Astrocyte (in vitro differentiated cells and primary cell): Measurements from ENCODE around the gene CEMP1.

Experiments used
- CTCF ChIP-seq: IDR thresholded peaks from 2 replicates; pipeline ENCODE4 v1.5.1; 2011; ENCODE audit warnings: low read depth, mild to moderate bottlenecking, inconsistent platforms, low read length, moderate library complexity; ENCODE audit not compliant: insufficient read depth
- EZH2 ChIP-seq: IDR thresholded peaks from 2 replicates; pipeline ENCODE4 v1.6.1; 2012; ENCODE audit warnings: mild to moderate bottlenecking, low read length, inconsistent platforms; ENCODE audit not compliant: insufficient read depth

DNA sequence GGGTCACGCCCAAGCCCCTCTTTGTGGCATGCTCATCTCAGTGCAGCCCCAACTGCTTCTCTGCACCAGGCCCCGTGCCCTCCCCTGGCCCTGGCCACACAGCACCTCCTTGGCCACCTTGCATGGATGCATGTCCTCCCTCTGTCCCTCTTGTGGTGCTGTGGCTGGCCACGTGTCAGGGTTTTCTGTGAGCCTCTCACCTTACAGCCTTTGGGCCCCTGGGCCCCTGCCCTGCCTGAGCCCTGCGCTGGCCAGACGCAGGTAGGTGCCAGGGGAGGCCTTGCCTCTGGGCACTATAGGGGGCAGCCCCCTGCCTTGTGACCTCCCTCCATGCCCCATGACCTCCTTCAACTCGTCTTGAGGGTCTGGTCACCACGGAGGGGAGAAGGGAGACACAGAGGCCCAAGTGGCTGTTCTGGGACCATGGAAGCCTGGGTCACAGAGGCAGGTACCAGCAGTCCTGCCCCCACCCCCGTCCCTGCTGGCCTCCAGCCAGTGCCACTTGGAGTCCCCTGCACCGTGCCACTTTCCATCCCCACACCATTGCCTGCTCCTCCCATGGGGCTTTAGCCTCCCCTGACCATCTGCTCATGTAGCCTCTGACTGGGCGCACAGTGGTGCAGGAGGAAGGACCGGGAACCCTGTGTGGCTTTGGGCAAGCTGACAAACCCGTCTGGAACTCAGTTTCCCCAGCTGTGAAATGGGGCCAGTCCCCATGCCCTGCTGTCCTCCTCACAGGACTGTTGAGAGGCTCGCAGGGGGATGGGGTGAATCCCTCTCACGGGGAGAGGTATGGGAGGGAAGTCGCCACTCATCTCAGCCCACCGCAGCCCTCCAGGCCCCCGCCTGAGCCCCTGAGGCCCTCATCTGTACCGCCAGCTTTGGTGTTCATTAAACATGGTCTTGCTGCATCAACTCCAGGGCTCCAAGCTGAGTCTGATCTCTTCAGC, 29.0 kb downstream of the CEMP1 start:
- TF ChIP-seq CTCF: no peak
- no peak for TF ChIP-seq EZH2
